Renal cortex interstitium (tissue), 15 donors: ENCODE measurements around the gene KLHL18. TPM values are rescaled to one million over a fixed set of nuclear protein-coding genes. Genes with fewer than 3 reads are reported as not detected.
"Not testable (repeated sequence)": the region's sequence is repeated elsewhere in the genome, so short reads cannot be mapped to it uniquely, and the experiment has no call there.

Experiments used
- DNase-seq, 11 donors: peaks; one replicate each; pipeline ENCODE4 v3.0.0-alpha.2; 2013; ENCODE audit warnings: low read depth in 9 of 11, low spot score in 4 of 11; ENCODE audit errors: extremely low read depth in 1 of 11
- long read RNA-seq, 16 experiments: transcript quantifications; one replicate each; lab custom pipeline, GENCODE V29; 2026
- polyA plus RNA-seq, 3 donors: library from polyadenylated mRNA; unstranded; fragments of 120-200 nt; gene quantifications; one replicate each; pipeline ENCODE4 v1.2.1, GENCODE V29; 2013; ENCODE audit not compliant: insufficient read length in 3 of 3

Gene KLHL18
- polyA plus RNA-seq = 10 to 100 TPM; 11.2 to 14.7 (median 14.3) TPM
- long read RNA-seq, donor 1, full-length matches to known transcripts = 5 of 5 reads
- long read RNA-seq, donor 1, partial matches to known transcripts = 0 of 5 reads
- long read RNA-seq, donor 1, other reads (novel, unspliced or antisense) = 0 of 5 reads
- long read RNA-seq, donor 2, full-length matches to known transcripts = 4 of 4 reads
- long read RNA-seq, donor 2, partial matches to known transcripts = 0 of 4 reads
- long read RNA-seq, donor 2, other reads (novel, unspliced or antisense) = 0 of 4 reads
- long read RNA-seq, donor 3, full-length matches to known transcripts = 7 of 7 reads
- long read RNA-seq, donor 3, partial matches to known transcripts = 0 of 7 reads
- long read RNA-seq, donor 3, other reads (novel, unspliced or antisense) = 0 of 7 reads
- long read RNA-seq, donor 4, full-length matches to known transcripts = 4 of 13 reads
- long read RNA-seq, donor 4, partial matches to known transcripts = 9 of 13 reads
- long read RNA-seq, donor 4, other reads (novel, unspliced or antisense) = 0 of 13 reads
- long read RNA-seq, donor 5 = 0 reads
- long read RNA-seq, donor 6, full-length matches to known transcripts = 3 of 3 reads
- long read RNA-seq, donor 6, partial matches to known transcripts = 0 of 3 reads
- long read RNA-seq, donor 6, other reads (novel, unspliced or antisense) = 0 of 3 reads
- long read RNA-seq, donor 7, full-length matches to known transcripts = 6 of 6 reads
- long read RNA-seq, donor 7, partial matches to known transcripts = 0 of 6 reads
- long read RNA-seq, donor 7, other reads (novel, unspliced or antisense) = 0 of 6 reads
- long read RNA-seq, donor 8, full-length matches to known transcripts = 4 of 4 reads
- long read RNA-seq, donor 8, partial matches to known transcripts = 0 of 4 reads
- long read RNA-seq, donor 8, other reads (novel, unspliced or antisense) = 0 of 4 reads
- long read RNA-seq, donor 9, full-length matches to known transcripts = 6 of 6 reads
- long read RNA-seq, donor 9, partial matches to known transcripts = 0 of 6 reads
- long read RNA-seq, donor 9, other reads (novel, unspliced or antisense) = 0 of 6 reads
- long read RNA-seq, donor 10, full-length matches to known transcripts = 3 of 3 reads
- long read RNA-seq, donor 10, partial matches to known transcripts = 0 of 3 reads
- long read RNA-seq, donor 10, other reads (novel, unspliced or antisense) = 0 of 3 reads
- long read RNA-seq, donor 11 = 0 reads
- long read RNA-seq, donor 12, full-length matches to known transcripts = 1 of 1 reads
- long read RNA-seq, donor 12, partial matches to known transcripts = 0 of 1 reads
- long read RNA-seq, donor 12, other reads (novel, unspliced or antisense) = 0 of 1 reads
- long read RNA-seq, donor 13, full-length matches to known transcripts = 6 of 6 reads
- long read RNA-seq, donor 13, partial matches to known transcripts = 0 of 6 reads
- long read RNA-seq, donor 13, other reads (novel, unspliced or antisense) = 0 of 6 reads
- long read RNA-seq, donor 14 = 0 reads
- long read RNA-seq, donor 15, full-length matches to known transcripts = 2 of 2 reads
- long read RNA-seq, donor 15, partial matches to known transcripts = 0 of 2 reads
- long read RNA-seq, donor 15, other reads (novel, unspliced or antisense) = 0 of 2 reads
- long read RNA-seq, donor 16, full-length matches to known transcripts = 7 of 15 reads
- long read RNA-seq, donor 16, partial matches to known transcripts = 8 of 15 reads
- long read RNA-seq, donor 16, other reads (novel, unspliced or antisense) = 0 of 15 reads

GRCh38 chr3:47282424-47283192, at the start of gene KLHL18, which contains the start of gene KIF9:
Gene KLHL18 (plus strand): TSS chr3:47282944. CDS start chr3:47282966, 22 bp downstream.
Gene KIF9 (minus strand): TSS chr3:47282799. CDS start chr3:47277374, 5,425 bp downstream.
- DNase-seq = peak; percentile 88 to 96 (median 93)

- no peak for DNase-seq
Observed at GRCh38 chr3:47238017-47238416, 44.7 kb upstream of the KLHL18 start.

- no peak for DNase-seq
Observed at GRCh38 chr3:47239929-47240328, 42.8 kb upstream of the KLHL18 start.

GRCh38 chr3:47243419-47244147, 39.2 kb upstream of the KLHL18 start:
- DNase-seq = no peak

GRCh38 chr3:47244531-47245100, 38.1 kb upstream of the KLHL18 start:
- no peak for DNase-seq

- DNase-seq = no peak
Observed at GRCh38 chr3:47245271-47245670, 37.5 kb upstream of the KLHL18 start.

GRCh38 chr3:47247131-47248064, 35.3 kb upstream of the KLHL18 start:
- no peak for DNase-seq

GRCh38 chr3:47250309-47251060, 32.3 kb upstream of the KLHL18 start:
- DNase-seq = no peak

- DNase-seq = not testable (repeated sequence)
Observed at GRCh38 chr3:47251085-47251484, 31.7 kb upstream of the KLHL18 start.

- DNase-seq = no peak
Observed at GRCh38 chr3:47251689-47252088, 31.1 kb upstream of the KLHL18 start.

GRCh38 chr3:47256331-47256730, 26.4 kb upstream of the KLHL18 start:
- not testable (repeated sequence) for DNase-seq

GRCh38 chr3:47259114-47259513, 23.6 kb upstream of the KLHL18 start:
- DNase-seq = no peak

GRCh38 chr3:47260605-47261004, 22.1 kb upstream of the KLHL18 start:
- no peak for DNase-seq

- no peak for DNase-seq
Observed at GRCh38 chr3:47261301-47261700, 21.4 kb upstream of the KLHL18 start.

- no peak for DNase-seq
Observed at GRCh38 chr3:47265008-47265407, 17.7 kb upstream of the KLHL18 start.
